Measurements from ENCODE around the gene ADAMTS8. TPM values are rescaled to one million over a fixed set of nuclear protein-coding genes. Genes with fewer than 3 reads are reported as not detected.
A peak's percentile ranks its signal among the peaks of the same experiment; 100 is the strongest.

The ADAMTS8 gene
- total RNA-seq, 1 experiment from 2014 or later: not detected

DNA sequence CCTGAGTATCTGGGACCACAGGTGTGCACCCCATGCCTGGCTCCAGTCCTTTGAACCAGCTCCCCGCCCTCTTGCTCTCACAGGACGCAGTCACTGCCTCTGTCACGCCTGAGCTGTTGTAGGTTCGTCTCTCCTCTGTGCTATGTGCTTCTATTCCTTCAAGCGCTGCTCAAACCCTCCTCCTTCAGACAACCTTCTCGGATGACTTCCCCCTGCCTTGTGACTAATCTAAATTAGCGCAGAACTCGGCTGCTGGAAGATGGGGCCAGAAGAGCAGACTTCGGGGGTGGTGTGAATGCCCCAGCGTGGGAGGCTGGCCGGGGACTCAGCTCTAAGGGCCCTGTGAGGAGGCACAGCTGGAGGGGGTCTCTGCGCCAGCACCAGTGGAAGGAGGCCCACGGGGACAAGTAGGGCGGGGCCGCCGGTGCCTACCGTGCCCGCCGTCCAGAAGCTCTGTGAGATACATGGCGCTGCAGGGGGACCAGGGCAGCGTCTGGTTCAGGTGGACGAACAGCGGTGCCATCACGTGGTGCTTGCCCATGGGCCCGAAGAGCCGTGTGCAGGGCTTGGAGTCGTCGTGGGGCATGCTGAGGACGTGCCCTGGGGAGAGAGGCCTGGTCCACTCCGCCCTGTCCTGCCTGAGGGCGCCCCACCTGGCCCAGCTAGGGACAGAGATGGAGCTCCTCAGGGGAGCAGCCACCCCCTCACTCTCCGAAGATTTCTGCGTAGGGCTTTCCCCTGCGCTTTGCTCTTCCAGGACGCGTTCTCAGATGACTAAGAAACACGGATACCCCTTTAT is 12.5 kb downstream of the ADAMTS8 start:
- no peaks in the 10 kb centered on the region for H3K79me2 ChIP-seq (ENCODE audit: low read length)
- no TSS peak for BruUV-seq (replicated peaks)
- ChIA-PET POLR2A (ENCODE audit: unreplicated experiment) (no interaction called here), CTCF (no interaction called here)
- H3K9ac ChIP-seq (ENCODE audit: low read length): no peak overlapping the region
- TF ChIP-seq EZH2phosphoT487 (IDR thresholded peaks at IDR 0.05; ENCODE audit: borderline replicate concordance, low read length) (no peak), EZH2 (IDR thresholded peaks at IDR 0.05; ENCODE audit: low read length, unreplicated experiment) (no peak)
- TF ChIP-seq, protein P1, sequence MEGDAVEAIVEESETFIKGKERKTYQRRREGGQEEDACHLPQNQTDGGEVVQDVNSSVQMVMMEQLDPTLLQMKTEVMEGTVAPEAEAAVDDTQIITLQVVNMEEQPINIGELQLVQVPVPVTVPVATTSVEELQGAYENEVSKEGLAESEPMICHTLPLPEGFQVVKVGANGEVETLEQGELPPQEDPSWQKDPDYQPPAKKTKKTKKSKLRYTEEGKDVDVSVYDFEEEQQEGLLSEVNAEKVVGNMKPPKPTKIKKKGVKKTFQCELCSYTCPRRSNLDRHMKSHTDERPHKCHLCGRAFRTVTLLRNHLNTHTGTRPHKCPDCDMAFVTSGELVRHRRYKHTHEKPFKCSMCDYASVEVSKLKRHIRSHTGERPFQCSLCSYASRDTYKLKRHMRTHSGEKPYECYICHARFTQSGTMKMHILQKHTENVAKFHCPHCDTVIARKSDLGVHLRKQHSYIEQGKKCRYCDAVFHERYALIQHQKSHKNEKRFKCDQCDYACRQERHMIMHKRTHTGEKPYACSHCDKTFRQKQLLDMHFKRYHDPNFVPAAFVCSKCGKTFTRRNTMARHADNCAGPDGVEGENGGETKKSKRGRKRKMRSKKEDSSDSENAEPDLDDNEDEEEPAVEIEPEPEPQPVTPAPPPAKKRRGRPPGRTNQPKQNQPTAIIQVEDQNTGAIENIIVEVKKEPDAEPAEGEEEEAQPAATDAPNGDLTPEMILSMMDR (conservative IDR thresholded peaks at IDR 0.05; ENCODE audit: low read depth, low read length): no peak
- H3K9me2 ChIP-seq (replicated peaks; ENCODE audit: low read length): no peaks in the 10 kb centered on the region
- no peak overlapping the region for H2AFZ ChIP-seq (ENCODE audit: low read length)
- no peak for DNase-seq
- intact Hi-C loops (cut with micrococcal nuclease): no loop called here
- no peak overlapping the region for H3K27ac ChIP-seq (ENCODE audit: low read length)
- H4K20me1 ChIP-seq (ENCODE audit: low read length): no peaks in the 10 kb centered on the region
- no peaks in the 10 kb centered on the region for H3K9me3 ChIP-seq (ENCODE audit: low read length)
- H3K4me2 ChIP-seq (ENCODE audit: low read length): no peak overlapping the region
- H3K4me3 ChIP-seq (ENCODE audit: low read length): no peak overlapping the region
- H3K27me3 ChIP-seq (ENCODE audit: low read length): peaks cover 2% of the 10 kb centered on the region
- no peaks in the 10 kb centered on the region for H3K36me3 ChIP-seq (ENCODE audit: low read depth, low read length)
- peaks cover 16% of the 10 kb centered on the region for H3K4me1 ChIP-seq (ENCODE audit: insufficient read depth, low read length)
- ATAC-seq: no peak
- no peaks in the 10 kb centered on the region for H3F3A ChIP-seq (ENCODE audit: low read length, unreplicated experiment)

DNA sequence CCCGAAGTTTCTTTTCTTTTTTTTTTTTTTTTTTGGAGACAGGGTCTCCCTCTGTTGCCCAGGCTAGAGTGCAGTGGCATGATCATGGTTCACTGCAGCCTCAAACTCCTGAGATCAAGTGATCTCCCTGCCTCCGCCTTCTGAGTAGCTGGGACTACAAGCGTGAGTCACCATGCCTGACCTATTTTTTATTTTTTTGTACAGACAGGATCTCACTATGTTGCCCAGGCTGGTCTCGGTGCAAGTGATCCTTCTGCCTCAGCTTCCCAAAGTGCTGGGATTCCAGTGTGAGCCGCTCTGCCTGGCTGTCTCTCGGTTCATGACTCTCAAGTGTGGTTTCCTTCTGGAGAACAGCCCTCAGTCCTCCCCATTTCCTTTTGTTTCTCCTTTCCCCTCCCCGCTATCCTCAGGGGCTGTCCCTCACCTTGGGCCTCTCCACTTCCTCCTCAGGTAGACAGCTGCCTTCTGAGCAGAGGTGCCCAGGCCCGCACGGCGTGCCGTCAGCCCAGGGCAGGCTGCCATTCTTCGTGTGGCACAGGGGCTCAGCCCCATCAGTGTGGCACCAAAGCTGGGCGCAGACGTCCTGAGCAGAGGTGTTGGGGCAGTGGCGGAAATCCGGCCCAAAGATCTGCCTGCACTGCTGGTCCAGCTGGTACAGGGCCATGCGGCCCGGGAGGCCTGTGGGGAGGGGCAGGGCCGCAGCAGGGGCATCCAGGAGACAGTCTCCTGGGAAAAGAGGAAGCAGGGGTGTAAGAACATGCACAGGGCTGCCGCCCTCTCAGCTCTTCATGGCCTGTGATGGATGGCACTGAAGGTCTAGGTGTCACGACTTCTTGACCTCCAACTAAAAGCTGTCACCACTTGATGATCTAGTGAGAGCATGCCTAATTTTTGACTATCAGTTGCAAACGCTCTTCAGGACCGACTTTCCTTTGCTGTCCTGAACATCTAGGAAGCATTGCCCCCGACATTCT is 14.0 kb downstream of the ADAMTS8 start:
- no peaks in the 10 kb centered on the region for H3K9me3 ChIP-seq (ENCODE audit: low read length)
- ChIA-PET POLR2A (ENCODE audit: unreplicated experiment) (no interaction called here), CTCF (no interaction called here)
- no peaks in the 10 kb centered on the region for H4K20me1 ChIP-seq (ENCODE audit: low read length)
- no peaks in the 10 kb centered on the region for H3K79me2 ChIP-seq (ENCODE audit: low read length)
- ATAC-seq (no peak), DNase-seq (no peak)
- H3F3A ChIP-seq (ENCODE audit: low read length, unreplicated experiment): no peaks in the 10 kb centered on the region
- peaks cover 16% of the 10 kb centered on the region for H3K4me1 ChIP-seq (ENCODE audit: insufficient read depth, low read length)
- TF ChIP-seq EZH2 (IDR thresholded peaks at IDR 0.05; ENCODE audit: low read length, unreplicated experiment) (no peak), EZH2phosphoT487 (IDR thresholded peaks at IDR 0.05; ENCODE audit: borderline replicate concordance, low read length) (no peak)
- TF ChIP-seq, protein P1 (conservative IDR thresholded peaks at IDR 0.05; ENCODE audit: low read depth, low read length): no peak
- H3K27me3 ChIP-seq (ENCODE audit: low read length): no peaks in the 10 kb centered on the region; the same call in 1 of the 2 replicates
- H3K9me2 ChIP-seq (replicated peaks; ENCODE audit: low read length): no peaks in the 10 kb centered on the region
- peak overlapping the region; percentile 57; the same call in 1 of the 2 replicates for H3K27ac ChIP-seq (ENCODE audit: low read length)
- peak overlapping the region; percentile 52; the same call in 1 of the 2 replicates for H3K4me3 ChIP-seq (ENCODE audit: low read length)
- H3K9ac ChIP-seq (ENCODE audit: low read length): no peak overlapping the region
- no peak overlapping the region for H2AFZ ChIP-seq (ENCODE audit: low read length)
- intact Hi-C loops (cut with micrococcal nuclease): loop anchor here (5.0 kb wide), 1 partner anchor 202 kb away; no protein-coding TSS in a partner anchor
- H3K4me2 ChIP-seq (ENCODE audit: low read length): peak overlapping the region; percentile 77
- H3K36me3 ChIP-seq (ENCODE audit: low read depth, low read length): no peaks in the 10 kb centered on the region
- BruUV-seq (replicated peaks): no TSS peak

Measured in PC-3 (cell line).